T-cell (primary cell): ENCODE results near the gene SSBP3. TPM values are rescaled to one million over a fixed set of nuclear protein-coding genes. Genes with fewer than 3 reads are reported as not detected.

Experiments
- ATAC-seq, 4 experiments: fragments of 200-7000 bp in 3 of 4; fragments of 150-1000 bp in 1 of 4; cut with Tn5 transposase; replicated peaks in 1 of 4; 1 replicate in 3 of 4; 2 replicates in 1 of 4; pipeline ENCODE4 v1.10.0; 2021; ENCODE audit warnings: moderate library complexity in 3 of 4, mild to moderate bottlenecking in 2 of 4, moderate number of reproducible peaks in 1 of 4
- CTCF ChIA-PET, 2 donors: fragments of 300-600 bp; sonication (Branson Sonifier 250); formaldehyde crosslinking; loops; one replicate each; lab custom pipeline; 2022; ENCODE audit warnings: antibody characterized with exemption in 2 of 2; lab: Charles Lee
- POLR2A ChIA-PET, 2 donors: fragments of 300-600 bp; sonication (Branson Sonifier 250); formaldehyde crosslinking; loops; one replicate each; lab custom pipeline; 2022; ENCODE audit warnings: antibody characterized with exemption in 2 of 2; lab: Charles Lee
- DNase-seq, 35 experiments: peaks; one replicate each; pipeline versions ENCODE4 v3.0.0 to v3.0.0-alpha.2; 2013 to 2023
- H3K27ac ChIP-seq: one replicate; pipeline ENCODE4 v1.5.1; 2013; ENCODE audit warnings: low read length
- H3K27me3 ChIP-seq, 2 experiments: replicated peaks in 1 of 2; 1 replicate in 1 of 2; 2 replicates in 1 of 2; pipeline versions ENCODE4 v1.6.1 to v1.7.0; 2013; ENCODE audit warnings: low read length in 1 of 2, mixed read lengths in 1 of 2; ENCODE audit not compliant: control insufficient read depth in 2 of 2, insufficient read depth in 2 of 2; ENCODE audit errors: extremely low read depth in 1 of 2
- H3K36me3 ChIP-seq, 2 donors: 1 replicate in 1 of 2; 2 replicates in 1 of 2; pipeline versions ENCODE4 v1.6.1 to v1.7.0; 2013; ENCODE audit warnings: low read length in 1 of 2; ENCODE audit not compliant: control insufficient read depth in 2 of 2, insufficient read depth in 1 of 2; ENCODE audit errors: extremely low read depth in 1 of 2
- H3K4me1 ChIP-seq, 2 experiments: 1 replicate in 1 of 2; 2 replicates in 1 of 2; pipeline versions ENCODE4 v1.6.1 to v1.7.0; 2013; ENCODE audit warnings: low read length in 2 of 2, mixed read lengths in 1 of 2; ENCODE audit not compliant: insufficient read depth in 2 of 2, control insufficient read depth in 1 of 2; ENCODE audit errors: extremely low read depth in 1 of 2
- H3K4me3 ChIP-seq, 2 donors: 1 replicate in 1 of 2; 2 replicates in 1 of 2; pipeline versions ENCODE4 v1.5.1 to v1.7.0; 2013; ENCODE audit warnings: mild to moderate bottlenecking in 2 of 2, low read length in 1 of 2, moderate library complexity in 1 of 2; ENCODE audit not compliant: control insufficient read depth in 1 of 2; ENCODE audit errors: extremely low read depth in 1 of 2
- H3K9me3 ChIP-seq: 2 replicates; pipeline ENCODE4 v1.7.0; 2013
- H3K27ac Mint-ChIP-seq, 2 donors: one replicate each; pipeline ENCODE4 v1.8.0; 2020 to 2021; ENCODE audit warnings: mild to moderate bottlenecking in 2 of 2, mixed read lengths in 2 of 2
- H3K27me3 Mint-ChIP-seq, 2 donors: one replicate each; pipeline ENCODE4 v1.8.0; 2021 to 2022; ENCODE audit warnings: mixed read lengths in 2 of 2
- H3K36me3 Mint-ChIP-seq: one replicate; pipeline ENCODE4 v1.8.0; 2021; ENCODE audit warnings: mixed read lengths
- H3K4me1 Mint-ChIP-seq, 3 donors: one replicate each; pipeline ENCODE4 v1.8.0; 2020 to 2022; ENCODE audit warnings: mixed read lengths in 3 of 3, mild to moderate bottlenecking in 1 of 3
- H3K4me3 Mint-ChIP-seq, 3 donors: one replicate each; pipeline ENCODE4 v1.8.0; 2020 to 2022; ENCODE audit warnings: mild to moderate bottlenecking in 3 of 3, mixed read lengths in 3 of 3, moderate library complexity in 3 of 3
- H3K9me3 Mint-ChIP-seq, 3 donors: one replicate each; pipeline ENCODE4 v1.8.0; 2020 to 2022; ENCODE audit warnings: mixed read lengths in 3 of 3
- WGBS: methylation state at CpG from one replicate; pipeline ENCODE4 v1.1.5; 2013; ENCODE audit warnings: missing lambda C conversion rate; ENCODE audit not compliant: insufficient coverage; 5-methylcytosine and 5-hydroxymethylcytosine counted together
- total RNA-seq, 35 experiments: library from RNA in 6 of 35; stranded (reverse) in 6 of 35; fragments of 120-200 nt in 1 of 35; gene quantifications; one replicate each; pipeline versions ENCODE4 v1.2.1 to v1.2.4 and lab custom pipeline; 2013 to 2026

SSBP3 gene
- total RNA-seq, 5 donors from 2014 or later (not counting 1 experiment from before 2014, with no cell fraction given), result 51.5 to 84.5 (median 69.2) TPM

DNA sequence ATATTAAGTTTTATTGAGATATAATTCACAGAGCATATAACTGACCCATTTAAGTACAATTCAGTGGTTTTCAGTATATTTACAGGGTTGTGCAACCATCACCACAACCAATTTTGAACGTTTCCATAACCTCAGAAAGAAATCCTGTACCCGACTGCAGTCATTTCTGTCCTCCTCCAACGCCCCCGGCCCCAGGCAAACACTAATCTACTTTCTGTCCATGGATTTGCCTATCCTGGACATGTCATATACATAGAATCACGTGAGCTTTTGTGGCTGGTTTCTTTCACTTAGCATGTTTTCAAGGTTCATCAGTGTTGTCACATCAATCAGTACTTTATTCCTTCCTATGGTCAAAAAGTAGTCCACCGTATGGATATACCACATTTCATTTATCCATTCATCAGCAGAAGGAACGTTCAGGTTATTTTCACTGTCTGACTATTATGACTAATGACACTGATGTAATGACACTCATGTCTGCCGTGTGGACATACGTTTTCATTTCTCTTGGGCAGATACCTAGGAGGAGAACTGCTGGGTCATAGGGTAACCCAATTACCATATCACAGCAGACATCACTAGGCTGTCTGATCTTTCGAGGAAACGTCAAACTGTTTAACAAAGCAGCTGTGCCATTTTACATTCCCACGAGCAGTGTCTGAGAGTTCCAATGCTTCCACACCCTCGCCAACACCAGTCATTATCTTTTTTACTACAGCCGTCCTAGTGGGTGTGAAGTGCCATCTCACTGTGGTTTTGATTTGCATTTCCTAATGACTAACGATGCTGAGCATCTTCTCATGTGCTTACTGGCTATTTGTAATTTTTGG lies 175.5 kb downstream of the SSBP3 start:
- Mint-ChIP-seq H3K9me3 (no peaks in the 10 kb centered on the region), H3K27ac (peak overlapping the region; percentile 37 to 68), H3K4me1 (peaks cover 7 to 22% (median 13%) of the 10 kb centered on the region in 3 donors), H3K27me3 (no peaks in the 10 kb centered on the region), H3K4me3 (no peak overlapping the region), H3K36me3 (peaks cover 13% of the 10 kb centered on the region)
- POLR2A ChIA-PET, result no interaction called here
- WGBS, result 67% methylated on average over 4 of the region's 15 CpGs
- H3K27ac ChIP-seq, result no peak overlapping the region
- H3K9me3 ChIP-seq, result no peaks in the 10 kb centered on the region
- peak in 1 of 35 experiments; percentile 23 for DNase-seq
- no peak overlapping the region for H3K4me3 ChIP-seq
- no peaks in the 10 kb centered on the region for H3K4me1 ChIP-seq
- H3K27me3 ChIP-seq, result no peaks in the 10 kb centered on the region
- peak in 2 of 4 experiments; percentile 29 to 35 for ATAC-seq
- H3K36me3 ChIP-seq, result peaks cover 0 to 12% of the 10 kb centered on the region in 2 donors
- CTCF ChIA-PET, result no interaction called here

DNA sequence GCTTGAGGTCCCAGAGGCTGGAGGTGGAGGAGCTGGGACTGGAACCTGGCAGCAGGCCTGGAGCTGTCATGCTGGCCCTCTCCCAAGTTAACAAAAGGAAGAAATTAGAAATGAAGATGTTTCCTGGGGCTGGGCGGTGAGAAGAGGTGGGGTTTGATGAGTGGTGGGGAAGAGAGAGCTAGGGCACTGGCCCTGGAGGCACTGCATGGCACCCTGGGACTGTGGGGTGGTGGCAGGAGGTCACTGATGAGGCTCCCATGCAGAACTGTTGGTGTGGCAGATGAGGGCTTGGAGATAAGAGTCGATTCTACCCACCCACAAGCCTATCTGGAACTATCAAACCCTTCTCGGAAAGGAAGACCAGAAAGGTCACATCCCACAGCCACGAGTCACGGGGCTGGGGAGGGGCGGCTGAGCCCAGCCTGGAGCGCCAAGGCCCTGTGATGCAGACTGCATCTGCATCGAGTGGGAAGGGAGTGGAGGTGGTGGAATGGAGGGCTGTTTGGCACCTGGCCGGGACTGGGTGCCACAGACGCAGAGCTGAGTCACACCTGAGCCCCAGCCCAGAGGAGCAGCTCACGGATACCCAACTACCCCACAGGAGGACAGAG lies 176.8 kb downstream of the SSBP3 start:
- Mint-ChIP-seq H3K27me3 (no peaks in the 10 kb centered on the region), H3K36me3 (peaks cover 16% of the 10 kb centered on the region), H3K4me1 (peaks cover 7 to 22% (median 13%) of the 10 kb centered on the region in 3 donors), H3K9me3 (no peaks in the 10 kb centered on the region), H3K4me3 (no peak overlapping the region), H3K27ac (peak overlapping the region; percentile 48 to 72)
- DNase-seq, result no peak
- no peaks in the 10 kb centered on the region for H3K27me3 ChIP-seq
- WGBS, result 86% methylated on average over 3 of the region's 11 CpGs
- no peak overlapping the region for H3K27ac ChIP-seq
- H3K9me3 ChIP-seq, result no peaks in the 10 kb centered on the region
- peaks cover 0 to 15% of the 10 kb centered on the region in 2 donors for H3K36me3 ChIP-seq
- CTCF ChIA-PET, result no interaction called here
- H3K4me3 ChIP-seq, result no peak overlapping the region
- POLR2A ChIA-PET, result no interaction called here
- H3K4me1 ChIP-seq, result no peaks in the 10 kb centered on the region
- peak in 3 of 4 experiments; percentile 20 to 49 (median 27) for ATAC-seq

DNA sequence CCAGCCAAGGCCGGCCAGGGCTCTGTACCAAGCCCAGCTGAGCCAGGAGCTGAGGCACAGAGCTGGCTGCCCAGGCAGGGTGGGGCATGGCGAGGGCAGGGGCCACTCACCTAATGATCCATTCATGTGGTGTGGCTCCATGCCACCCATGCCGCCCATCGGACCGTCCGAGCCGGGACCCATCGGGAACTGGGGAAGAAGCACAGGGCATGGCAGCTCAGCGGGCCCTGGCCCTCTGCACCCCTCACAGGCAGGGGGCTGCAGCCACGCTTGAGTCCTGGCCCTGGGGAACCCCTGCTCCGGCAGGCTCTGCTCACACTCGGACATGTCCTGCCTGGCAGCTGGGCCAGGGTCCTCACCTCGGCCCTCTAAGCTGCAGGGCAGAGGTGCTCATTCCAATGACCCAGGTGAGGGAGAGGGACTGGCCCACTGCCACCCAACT lies 177.5 kb downstream of the SSBP3 start:
- ATAC-seq, result no peak
- 95% methylated on average over 12 of the region's 13 CpGs for WGBS
- Mint-ChIP-seq H3K36me3 (peaks cover 16% of the 10 kb centered on the region), H3K27me3 (no peaks in the 10 kb centered on the region), H3K4me3 (no peak overlapping the region), H3K9me3 (no peaks in the 10 kb centered on the region), H3K4me1 (peaks cover 7 to 22% (median 13%) of the 10 kb centered on the region in 3 donors), H3K27ac (peak overlapping the region in 1 of 2 donors; percentile 72)
- Histone ChIP-seq H3K27ac (no peak overlapping the region), H3K36me3 (peaks cover 0 to 19% of the 10 kb centered on the region in 2 donors), H3K4me1 (no peaks in the 10 kb centered on the region), H3K4me3 (no peak overlapping the region), H3K27me3 (no peaks in the 10 kb centered on the region), H3K9me3 (no peaks in the 10 kb centered on the region)
- DNase-seq, result no peak
- ChIA-PET CTCF (no interaction called here), POLR2A (no interaction called here)

GRCh38 chr1:54227891-54228310 lies 178.3 kb downstream of the SSBP3 start:
- no peak overlapping the region for H3K4me3 ChIP-seq
- ChIA-PET POLR2A (no interaction called here), CTCF (interaction anchor here in 1 of 2 donors (0.7 kb wide), 1 partner anchor 161 kb away, joined by 3 read pairs; no protein-coding TSS in a partner anchor)
- H3K9me3 ChIP-seq, result no peaks in the 10 kb centered on the region
- H3K27ac ChIP-seq, result no peak overlapping the region
- ATAC-seq, result no peak
- no peaks in the 10 kb centered on the region for H3K27me3 ChIP-seq
- H3K9me3 Mint-ChIP-seq, result no peaks in the 10 kb centered on the region
- H3K36me3 Mint-ChIP-seq, result peaks cover 16% of the 10 kb centered on the region
- H3K4me1 Mint-ChIP-seq, result peaks cover 7 to 22% (median 13%) of the 10 kb centered on the region in 3 donors
- peaks cover 0 to 22% of the 10 kb centered on the region in 2 donors for H3K36me3 ChIP-seq
- peak overlapping the region in 1 of 2 donors; percentile 44 for H3K27ac Mint-ChIP-seq
- no peak overlapping the region for H3K4me3 Mint-ChIP-seq
- DNase-seq, result no peak
- H3K4me1 ChIP-seq, result no peaks in the 10 kb centered on the region
- no peaks in the 10 kb centered on the region for H3K27me3 Mint-ChIP-seq
- 90% methylated on average over 17 of the region's 17 CpGs for WGBS

- Histone ChIP-seq H3K4me1 (no peaks in the 10 kb centered on the region), H3K27me3 (no peaks in the 10 kb centered on the region), H3K4me3 (no peak overlapping the region), H3K36me3 (peaks cover 5 to 22% of the 10 kb centered on the region in 2 donors), H3K27ac (no peak overlapping the region), H3K9me3 (no peaks in the 10 kb centered on the region)
- ATAC-seq (no peak), DNase-seq (no peak)
- WGBS, result 93% methylated on average over 8 of the region's 8 CpGs
- H3K4me1 Mint-ChIP-seq, result peaks cover 13 to 25% (median 14%) of the 10 kb centered on the region in 3 donors
- H3K36me3 Mint-ChIP-seq, result peaks cover 16% of the 10 kb centered on the region
- H3K4me3 Mint-ChIP-seq, result no peak overlapping the region
- H3K27ac Mint-ChIP-seq, result no peak overlapping the region
- no peaks in the 10 kb centered on the region for H3K9me3 Mint-ChIP-seq
- no peaks in the 10 kb centered on the region for H3K27me3 Mint-ChIP-seq
- CTCF ChIA-PET, result interaction anchor here in 1 of 2 donors (0.6 kb wide), 1 partner anchor 202 kb away, joined by 3 read pairs; no protein-coding TSS in a partner anchor
- POLR2A ChIA-PET, result interaction anchor here in 1 of 2 donors (0.6 kb wide), 1 partner anchor 62 kb away, joined by 3 read pairs; no protein-coding TSS in a partner anchor
These were observed 179.0 kb downstream of the SSBP3 start for GRCh38 chr1:54227091-54227602.

DNA sequence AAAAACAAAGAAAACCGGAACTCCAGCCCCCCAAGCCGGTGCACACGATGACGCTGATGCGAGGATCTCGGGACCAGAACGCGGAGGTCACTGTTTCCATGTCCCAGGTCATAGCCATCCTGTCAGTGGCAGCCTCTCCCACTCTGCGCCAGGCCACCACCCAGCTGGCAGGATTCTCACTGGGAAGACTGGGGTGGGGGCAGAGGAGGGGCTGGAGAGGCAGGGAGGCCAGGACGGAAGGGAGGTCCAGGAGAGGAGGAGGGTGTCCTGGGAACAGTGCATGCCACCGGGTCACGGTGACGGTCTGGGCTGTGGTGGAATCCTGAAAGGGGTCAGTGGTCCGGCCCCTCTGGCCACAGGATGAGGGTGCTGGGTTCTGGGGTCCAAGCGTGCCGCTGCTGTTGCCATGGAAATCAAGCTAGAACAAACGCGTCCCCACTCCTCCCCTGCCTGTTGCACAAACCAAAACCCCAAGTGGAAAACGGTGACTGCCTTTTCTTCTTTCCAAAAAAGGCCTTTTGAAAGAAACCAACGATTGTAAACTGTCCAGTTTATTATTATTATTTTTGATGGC lies 180.1 kb downstream of the SSBP3 start:
- POLR2A ChIA-PET, result interaction anchor here in 1 of 2 donors (0.6 kb wide), 1 partner anchor 63 kb away, joined by 3 read pairs; no protein-coding TSS in a partner anchor
- WGBS, result 95% methylated on average over 15 of the region's 20 CpGs
- CTCF ChIA-PET, result no interaction called here

More for the DNA sequence above, 180.1 kb downstream of the SSBP3 start:
- Mint-ChIP-seq H3K4me3 (no peak overlapping the region), H3K27me3 (no peaks in the 10 kb centered on the region), H3K4me1 (peaks cover 9 to 22% (median 20%) of the 10 kb centered on the region in 3 donors), H3K36me3 (peaks cover 16% of the 10 kb centered on the region), H3K9me3 (no peaks in the 10 kb centered on the region), H3K27ac (no peak overlapping the region)
- Histone ChIP-seq H3K27ac (no peak overlapping the region), H3K9me3 (no peaks in the 10 kb centered on the region), H3K4me1 (no peaks in the 10 kb centered on the region), H3K27me3 (no peaks in the 10 kb centered on the region), H3K36me3 (peaks cover 5 to 24% of the 10 kb centered on the region in 2 donors), H3K4me3 (no peak overlapping the region)
- DNase-seq (no peak), ATAC-seq (no peak)
